Mucosa of stomach (tissue), 1 donor: ENCODE results near the gene EXOSC5.
"Not testable (repeated sequence)": the region's sequence is repeated elsewhere in the genome, so short reads cannot be mapped to it uniquely, and the experiment has no call there.

Experiments
- H3K27me3 ChIP-seq: one replicate; pipeline ENCODE4 v1.7.0; 2013; ENCODE audit warnings: mild to moderate bottlenecking, low read length; ENCODE audit not compliant: control insufficient read depth, insufficient read depth
- H3K36me3 ChIP-seq: one replicate; pipeline ENCODE4 v1.7.0; 2013; ENCODE audit warnings: low read length; ENCODE audit not compliant: control insufficient read depth, insufficient read depth
- H3K4me1 ChIP-seq: one replicate; pipeline ENCODE4 v1.7.0; 2013; ENCODE audit warnings: mild to moderate bottlenecking, low read length; ENCODE audit not compliant: control insufficient read depth, insufficient read depth
- H3K4me3 ChIP-seq: one replicate; pipeline ENCODE4 v1.7.0; 2013; ENCODE audit warnings: low read length
- H3K9ac ChIP-seq: one replicate; pipeline ENCODE4 v1.7.0; 2013; ENCODE audit warnings: mild to moderate bottlenecking, low read length, moderate library complexity
- H3K9me3 ChIP-seq: one replicate; pipeline ENCODE4 v1.7.0; 2013; ENCODE audit warnings: mild to moderate bottlenecking, low read length, moderate library complexity; ENCODE audit not compliant: control insufficient read depth
- donor health status: Pancreatic carcinoma.

Gene EXOSC5

GRCh38 chr19:41397086-41398049 lies at the start of gene EXOSC5, which contains the start of gene BCKDHA:
Gene EXOSC5 (minus strand): TSS chr19:41397359. CDS start chr19:41397328, 31 bp downstream.
Gene BCKDHA (plus strand): TSS chr19:41397818. CDS start chr19:41397828, 10 bp downstream.
- peaks cover 8% of the 10 kb centered on the region for H3K4me1 ChIP-seq

GRCh38 chr19:41445575-41445974 lies 48.4 kb upstream of the EXOSC5 start:
- Histone ChIP-seq H3K36me3 (no peaks in the 10 kb centered on the region), H3K4me3 (no peak overlapping the region), H3K27me3 (peaks cover 4% of the 10 kb centered on the region), H3K9ac (no peak overlapping the region), H3K4me1 (no peaks in the 10 kb centered on the region), H3K9me3 (no peaks in the 10 kb centered on the region)

More at GRCh38 chr19:41397086-41398049, at the start of gene EXOSC5, which contains the start of gene BCKDHA:
- H3K9me3 ChIP-seq: no peaks in the 10 kb centered on the region
- H3K9ac ChIP-seq: peak within 1 kb of the TSS; percentile 88
- peak within 1 kb of the TSS; percentile 95 for H3K4me3 ChIP-seq
- H3K36me3 ChIP-seq: no peaks in the 10 kb centered on the region
- H3K27me3 ChIP-seq: no peaks in the 10 kb centered on the region

- Histone ChIP-seq H3K27me3 (peaks cover 4% of the 10 kb centered on the region), H3K36me3 (no peaks in the 10 kb centered on the region), H3K4me3 (no peak overlapping the region), H3K4me1 (peaks cover 3% of the 10 kb centered on the region), H3K9me3 (no peaks in the 10 kb centered on the region), H3K9ac (no peak overlapping the region)
Measured at GRCh38 chr19:41443813-41444455, 46.8 kb upstream of the EXOSC5 start.

- Histone ChIP-seq H3K9me3 (no peaks in the 10 kb centered on the region), H3K4me1 (peaks cover 7% of the 10 kb centered on the region), H3K4me3 (no peak within 1 kb of the TSS), H3K36me3 (no peaks in the 10 kb centered on the region), H3K9ac (no peak within 1 kb of the TSS), H3K27me3 (peaks cover 4% of the 10 kb centered on the region)
Measured at GRCh38 chr19:41442473-41443355, 45.6 kb upstream of the EXOSC5 start, which contains the start of gene ERICH4. Gene ERICH4 (plus strand): TSS chr19:41443156. CDS start chr19:41443170, 14 bp downstream.

GRCh38 chr19:41441321-41441945 lies 44.3 kb upstream of the EXOSC5 start:
- peaks cover 4% of the 10 kb centered on the region for H3K27me3 ChIP-seq
- H3K36me3 ChIP-seq: no peaks in the 10 kb centered on the region
- H3K4me1 ChIP-seq: peaks cover 7% of the 10 kb centered on the region
- no peaks in the 10 kb centered on the region for H3K9me3 ChIP-seq
- H3K9ac ChIP-seq: no peak overlapping the region
- H3K4me3 ChIP-seq: no peak overlapping the region

- H3K9ac ChIP-seq: peak within 1 kb of the TSS; percentile 82
Measured at GRCh38 chr19:41439441-41440222, 42.5 kb upstream of the EXOSC5 start, which contains the start of gene DMAC2. Gene DMAC2 (minus strand): TSS chr19:41439912. CDS start chr19:41439899, 13 bp downstream.

GRCh38 chr19:41437944-41438574 lies 40.9 kb upstream of the EXOSC5 start:
- Histone ChIP-seq H3K36me3 (peaks cover 4% of the 10 kb centered on the region), H3K4me1 (peaks cover 7% of the 10 kb centered on the region), H3K9ac (no peak overlapping the region), H3K9me3 (no peaks in the 10 kb centered on the region), H3K4me3 (no peak overlapping the region), H3K27me3 (no peaks in the 10 kb centered on the region)

More at GRCh38 chr19:41439441-41440222, 42.5 kb upstream of the EXOSC5 start, which contains the start of gene DMAC2:
- Histone ChIP-seq H3K4me3 (peak within 1 kb of the TSS; percentile 94), H3K27me3 (peaks cover 4% of the 10 kb centered on the region), H3K9me3 (no peaks in the 10 kb centered on the region), H3K36me3 (no peaks in the 10 kb centered on the region), H3K4me1 (peaks cover 7% of the 10 kb centered on the region)

- Histone ChIP-seq H3K36me3 (peaks cover 14% of the 10 kb centered on the region), H3K9me3 (no peaks in the 10 kb centered on the region), H3K4me1 (peaks cover 7% of the 10 kb centered on the region), H3K27me3 (no peaks in the 10 kb centered on the region), H3K9ac (no peak overlapping the region), H3K4me3 (no peak overlapping the region)
Measured at GRCh38 chr19:41436674-41436951, 39.5 kb upstream of the EXOSC5 start.

GRCh38 chr19:41435936-41436673 lies 38.9 kb upstream of the EXOSC5 start:
- Histone ChIP-seq H3K27me3 (no peaks in the 10 kb centered on the region), H3K4me3 (no peak overlapping the region), H3K9me3 (no peaks in the 10 kb centered on the region), H3K36me3 (peaks cover 14% of the 10 kb centered on the region), H3K9ac (no peak overlapping the region), H3K4me1 (peaks cover 7% of the 10 kb centered on the region)

GRCh38 chr19:41435376-41435775 lies 38.2 kb upstream of the EXOSC5 start:
- H3K36me3 ChIP-seq: peaks cover 14% of the 10 kb centered on the region
- not testable (repeated sequence) for H3K4me1 ChIP-seq

More at GRCh38 chr19:41435376-41435775, 38.2 kb upstream of the EXOSC5 start:
- not testable (repeated sequence) for H3K9me3 ChIP-seq, H3K9ac ChIP-seq, H3K27me3 ChIP-seq, H3K4me3 ChIP-seq
